ENCODE data around the gene MED26.
A peak's percentile ranks its signal among the peaks of the same experiment; 100 is the strongest.
"Not testable (repeated sequence)": the region's sequence is repeated elsewhere in the genome, so short reads cannot be mapped to it uniquely, and the experiment has no call there.

The MED26 gene

DNA sequence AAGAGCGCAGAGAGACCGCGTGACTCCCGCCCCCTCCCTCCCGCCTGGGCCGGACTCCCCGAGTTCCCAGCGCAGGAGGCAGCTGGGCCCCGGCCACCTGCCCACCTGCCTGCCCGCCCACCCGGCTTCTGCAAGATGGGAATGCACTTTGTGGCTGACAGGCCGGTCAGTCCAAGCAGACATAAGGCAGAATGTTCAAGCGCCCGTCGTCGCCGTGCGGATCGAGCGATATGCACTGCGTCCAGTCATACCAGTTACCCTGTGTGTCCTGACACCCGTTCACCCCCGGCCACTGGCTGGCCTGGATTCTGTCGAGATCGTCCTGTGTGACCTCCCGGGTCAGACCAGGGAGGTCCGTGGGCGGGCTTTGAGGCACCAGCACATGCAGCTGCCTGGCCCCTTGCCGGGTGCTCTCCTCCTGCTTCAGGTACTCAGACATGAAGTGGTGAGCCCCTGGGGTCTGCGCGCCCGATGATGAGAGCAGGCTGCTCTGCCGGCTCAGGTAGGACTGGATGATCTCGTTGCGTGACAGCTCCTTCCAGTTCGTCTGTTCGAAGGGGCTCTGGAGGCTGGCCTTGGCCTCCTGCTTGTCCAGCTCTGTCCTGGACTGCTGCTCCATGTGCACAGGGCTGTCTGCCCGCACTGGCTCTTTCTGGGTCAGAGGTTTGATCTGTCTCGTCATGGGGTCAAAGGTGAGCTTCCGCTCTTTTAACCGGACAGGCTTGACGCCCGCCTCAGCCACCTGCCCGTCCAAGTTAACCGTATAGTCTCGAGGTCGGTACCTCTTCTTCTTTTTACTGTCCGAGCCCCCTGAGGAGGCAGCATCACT, 51.9 kb downstream of the MED26 start:
- no peak for DNase-seq (ENCODE audit: low spot score)

- no peak for DNase-seq (ENCODE audit: low spot score)
These were observed 52.7 kb downstream of the MED26 start for GRCh38 chr19:16575282-16575681.

DNA sequence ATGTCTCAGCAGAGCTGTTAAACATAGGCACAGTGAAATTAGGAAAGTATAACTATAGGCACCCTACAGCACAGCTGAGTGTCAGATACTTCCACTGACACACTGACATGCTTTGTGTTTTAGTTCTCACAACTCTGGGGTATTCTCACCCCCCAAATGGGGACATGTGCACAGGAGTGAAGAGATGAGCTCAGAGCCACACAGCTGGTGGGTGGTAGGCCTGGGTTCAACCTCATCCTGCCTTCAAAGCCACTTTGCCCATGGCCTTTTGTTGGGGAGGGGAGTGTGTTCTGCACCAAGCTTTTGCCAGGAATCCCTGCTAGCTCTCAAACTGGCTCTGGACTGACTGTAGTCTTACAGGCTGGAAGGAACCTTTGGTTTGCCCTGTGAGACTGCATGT, 54.1 kb downstream of the MED26 start:
- no peak for DNase-seq (ENCODE audit: low spot score)

GRCh38 chr19:16573296-16573695, 54.7 kb downstream of the MED26 start:
- no peak for DNase-seq (ENCODE audit: low spot score)

DNA sequence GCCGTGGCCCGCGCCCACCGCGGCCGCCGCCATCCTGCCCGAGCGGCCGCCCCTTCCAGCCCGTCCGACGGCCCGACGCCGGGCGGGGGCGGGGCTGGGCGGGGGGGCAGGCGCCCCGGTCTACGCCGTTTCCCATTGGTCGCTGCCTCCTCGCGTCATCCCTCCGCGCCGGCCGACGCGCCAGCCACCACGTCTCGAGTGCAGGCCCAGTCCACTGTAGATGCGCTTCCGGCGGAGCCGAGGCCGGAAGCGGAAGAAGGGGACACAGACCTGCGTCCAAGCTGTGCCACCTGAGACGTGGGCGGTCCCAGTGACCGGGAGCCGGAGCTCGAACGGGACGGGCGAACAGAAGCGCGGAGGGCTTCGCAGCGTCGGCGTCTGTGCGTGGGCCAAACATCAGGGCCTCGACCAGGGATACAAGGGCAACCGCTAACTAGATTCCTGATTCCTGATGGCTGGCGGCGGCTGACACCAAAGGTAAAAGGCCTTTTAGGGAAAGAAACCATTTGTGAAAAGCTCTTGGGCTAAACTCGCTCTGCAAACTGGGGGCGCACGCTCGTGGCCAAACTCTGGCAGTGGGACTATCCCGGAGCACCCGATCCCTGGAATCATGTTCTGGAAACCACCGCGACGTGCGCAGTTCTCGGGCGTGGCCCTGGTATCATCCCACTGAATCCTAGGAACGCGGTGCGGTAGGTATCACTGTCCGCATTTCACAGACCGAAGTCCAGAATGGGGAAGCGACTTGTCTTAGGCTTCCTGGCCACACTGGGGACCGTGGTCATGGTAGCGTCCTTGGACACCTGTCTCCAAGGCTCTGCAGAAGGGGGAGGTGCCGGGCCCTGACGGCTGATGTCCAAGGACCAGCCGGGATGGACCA, 55.4 kb downstream of the MED26 start, which contains the start of gene SLC35E1:
Gene SLC35E1 (minus strand): TSS at position 84 of the 880 bp plus-strand sequence. CDS start 51 bp downstream, at position 33.
- peak; percentile 96 for DNase-seq (ENCODE audit: low spot score)

- DNase-seq (ENCODE audit: low spot score), result no peak
These were observed 56.1 kb downstream of the MED26 start for GRCh38 chr19:16571822-16572331.

DNA sequence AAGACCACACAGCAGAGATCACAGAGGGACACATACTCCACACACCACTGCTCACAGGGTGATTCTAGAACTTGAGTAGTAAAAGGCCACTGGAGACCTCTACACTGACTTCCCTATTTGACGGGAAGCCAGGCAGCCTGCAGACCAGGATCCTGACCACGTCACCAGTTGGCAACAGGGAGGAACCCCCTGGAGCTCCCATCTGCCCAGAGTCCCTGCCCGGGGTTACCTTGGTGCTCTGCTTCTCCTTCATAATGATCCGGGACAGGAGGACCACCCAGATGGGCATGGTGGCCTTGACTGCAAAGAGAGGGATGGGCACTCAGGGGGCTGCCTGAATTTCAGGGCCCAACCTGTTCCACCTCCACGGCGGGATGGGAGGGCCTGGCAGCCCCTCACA, 56.7 kb downstream of the MED26 start:
- no peak for DNase-seq (ENCODE audit: low spot score)

DNA sequence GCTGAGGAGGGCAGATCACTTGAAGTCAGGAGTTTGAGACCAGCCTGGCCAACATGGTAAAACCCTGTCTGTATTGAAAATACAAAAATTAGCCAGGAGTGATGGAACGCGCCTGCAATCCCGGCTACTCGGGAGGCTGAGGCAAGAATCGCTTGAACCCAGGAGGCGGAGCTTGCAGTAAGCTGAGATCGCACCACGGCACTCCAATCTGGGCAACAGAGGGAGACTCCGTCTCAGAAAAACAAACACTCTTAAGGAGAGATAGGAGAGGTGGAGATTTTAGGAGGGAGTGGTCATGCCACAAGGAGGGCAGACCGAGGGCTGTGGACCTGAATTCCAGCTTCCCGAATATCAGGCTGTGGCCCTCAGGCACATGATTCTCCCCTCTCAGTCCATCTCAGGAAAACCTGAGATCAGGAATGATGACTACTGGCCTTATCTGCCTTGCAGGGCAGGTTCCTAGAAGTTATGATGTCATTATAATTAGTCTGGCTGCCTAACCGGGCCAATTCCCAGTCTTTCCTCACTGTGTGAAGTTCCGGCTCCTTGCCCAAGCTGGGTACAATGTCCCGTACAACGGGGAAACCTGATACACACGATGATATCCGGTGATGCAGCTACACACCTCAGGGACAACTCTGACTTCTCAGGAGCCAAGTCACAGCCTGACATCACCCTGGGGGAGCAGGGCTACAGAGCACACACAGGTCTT, 58.2 kb downstream of the MED26 start:
- DNase-seq (ENCODE audit: low spot score), result no peak

- no peak for DNase-seq (ENCODE audit: low spot score)
These were observed 61.3 kb downstream of the MED26 start for GRCh38 chr19:16566702-16567101.

DNA sequence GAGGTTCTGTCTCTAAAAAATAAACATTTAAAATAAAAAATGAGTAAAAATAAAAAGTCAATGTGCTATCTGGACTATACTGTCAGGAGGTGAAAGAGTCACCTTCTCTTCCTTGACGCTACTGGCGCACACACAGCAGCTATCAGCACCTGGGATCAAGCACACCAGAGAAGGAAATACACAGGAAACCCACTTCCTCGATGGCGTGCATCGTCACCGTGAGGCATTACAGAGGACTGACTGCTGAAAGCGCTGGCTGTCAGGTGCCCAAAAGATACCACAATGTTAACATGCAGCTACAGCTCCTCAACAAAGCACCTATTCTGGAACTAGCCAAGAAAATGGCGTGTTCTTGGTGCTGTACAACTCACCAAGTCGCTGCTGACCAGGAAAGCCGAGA, 61.8 kb downstream of the MED26 start:
- no peak for DNase-seq (ENCODE audit: low spot score)

- DNase-seq (ENCODE audit: low spot score), result no peak
These were observed 63.2 kb downstream of the MED26 start for GRCh38 chr19:16564842-16565241.

GRCh38 chr19:16562608-16563025, 65.4 kb downstream of the MED26 start:
- no peak for DNase-seq (ENCODE audit: low spot score)

GRCh38 chr19:16561382-16561781, 66.6 kb downstream of the MED26 start:
- no peak for DNase-seq (ENCODE audit: low spot score)

- DNase-seq (ENCODE audit: low spot score), result no peak
These were observed 68.2 kb downstream of the MED26 start for GRCh38 chr19:16559780-16560276.

DNA sequence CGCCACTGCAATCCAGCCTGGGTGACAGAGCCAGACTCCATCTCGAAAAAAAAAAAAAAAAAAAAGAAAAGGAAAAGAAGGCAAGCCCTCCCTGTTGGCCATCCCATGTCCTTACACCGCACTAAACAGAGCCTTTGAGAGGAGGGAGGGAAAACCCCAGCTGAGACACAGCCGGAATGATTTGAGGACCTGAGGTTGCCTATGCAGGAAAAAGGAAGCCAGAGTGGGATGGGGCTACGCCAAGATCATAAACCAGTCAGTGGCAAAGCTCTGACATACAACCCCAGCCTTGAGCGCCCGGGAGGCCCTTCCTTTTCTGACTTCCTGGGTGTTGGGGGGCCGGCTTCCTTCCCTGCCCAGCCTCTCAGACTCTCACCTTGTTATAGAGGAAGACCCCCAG, 73.2 kb downstream of the MED26 start:
- no peak for DNase-seq (ENCODE audit: low spot score)

GRCh38 chr19:16551902-16552301, 76.1 kb downstream of the MED26 start:
- DNase-seq (ENCODE audit: low spot score), result not testable (repeated sequence)

GRCh38 chr19:16548956-16549355, 79.0 kb downstream of the MED26 start:
- no peak for DNase-seq (ENCODE audit: low spot score)

DNA sequence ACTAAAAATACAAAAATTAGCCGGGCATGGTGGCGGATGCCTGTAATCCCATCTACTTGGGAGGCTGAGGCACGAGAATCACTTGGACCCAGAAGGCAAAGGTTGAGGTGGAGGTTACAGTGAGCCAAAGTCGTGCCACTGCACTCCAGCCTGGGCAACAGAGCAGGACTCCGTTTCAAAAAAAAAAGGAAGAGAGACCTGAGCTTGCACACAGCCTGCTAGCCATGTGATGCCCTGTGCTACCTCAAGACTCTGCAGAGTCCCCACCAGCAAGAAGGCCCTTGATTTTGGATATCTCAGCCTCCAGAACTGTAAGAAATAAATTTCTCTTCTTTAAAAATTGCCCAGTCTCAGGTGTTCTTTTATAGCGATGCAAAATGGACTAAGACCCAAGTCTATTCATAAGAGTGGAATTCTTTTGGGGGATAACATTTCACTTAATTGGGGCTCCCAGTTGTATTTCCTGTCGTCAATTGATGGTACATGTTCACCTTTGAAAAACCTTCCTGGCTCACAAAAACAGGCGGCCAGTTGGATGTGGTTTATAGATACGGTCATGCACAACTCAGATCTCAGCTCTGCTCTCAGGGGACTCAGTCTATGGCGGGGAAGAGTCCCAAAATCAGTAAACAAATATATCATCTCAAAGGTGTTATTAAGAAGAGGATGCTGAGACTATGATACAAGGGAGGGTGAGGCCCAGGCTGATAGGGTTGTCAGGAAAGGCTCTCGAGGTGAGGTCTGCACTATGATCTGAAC, 83.4 kb downstream of the MED26 start:
- no peak for DNase-seq (ENCODE audit: low spot score)

DNA sequence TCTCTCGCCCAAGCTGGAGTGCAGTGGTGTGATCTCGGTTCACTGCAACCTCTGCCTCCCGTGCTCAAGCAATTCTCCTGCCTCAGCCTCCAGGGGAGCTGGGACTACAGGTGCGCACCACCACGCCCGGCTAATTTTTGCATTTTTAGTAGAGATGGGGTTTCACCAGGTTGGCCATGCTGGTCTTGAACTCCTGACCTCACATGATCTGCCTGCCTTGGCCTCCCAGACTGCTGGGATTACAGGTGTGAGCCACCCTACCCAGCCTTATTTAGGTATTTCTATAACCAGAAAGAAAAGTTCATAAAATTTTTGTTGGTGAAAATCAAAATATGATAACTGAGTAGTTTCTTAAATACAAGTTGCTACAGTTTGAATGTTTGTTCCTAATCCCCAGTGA, 84.3 kb downstream of the MED26 start:
- not testable (repeated sequence) for DNase-seq (ENCODE audit: low spot score)

DNA sequence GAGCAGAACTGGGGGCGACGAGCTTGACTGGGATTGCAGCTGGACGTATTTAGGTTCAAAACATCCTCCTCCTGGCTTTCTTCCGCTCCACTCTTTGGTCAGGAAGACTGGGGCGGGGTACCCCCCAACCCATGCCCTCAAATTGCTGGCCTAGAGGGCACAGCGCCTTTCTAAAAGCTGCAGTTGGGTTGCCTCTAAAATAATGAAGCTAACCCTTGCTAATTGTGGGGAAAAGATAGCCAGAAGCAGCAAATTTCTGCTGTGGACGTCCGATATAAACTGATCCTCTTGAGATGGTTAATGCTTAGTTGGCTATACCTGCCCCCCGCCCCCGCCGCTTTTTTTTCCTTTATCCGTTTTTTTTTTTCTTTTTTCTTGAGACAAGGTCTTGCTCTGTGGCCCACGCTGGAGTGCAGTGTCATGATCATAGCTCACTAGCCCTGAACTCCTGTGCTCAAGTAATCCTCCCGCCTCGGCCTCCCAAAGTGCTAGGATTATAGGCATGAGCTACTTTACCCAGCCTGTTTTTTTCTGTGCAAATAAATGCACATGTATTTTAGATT, 85.0 kb downstream of the MED26 start:
- DNase-seq (ENCODE audit: low spot score), result no peak

All from SK-N-DZ (cell line).